Measurements from ENCODE around the gene MYO1A.

GRCh38 chr12:56995930-56996496 lies 53.9 kb downstream of the MYO1A start:
- TF ChIP-seq TAF1 (IDR thresholded peaks at IDR 0.05; ENCODE audit: low read depth, low read length), result no peak
- TF ChIP-seq SPI1 (IDR thresholded peaks at IDR 0.05; ENCODE audit: low read depth, low read length), result no peak

Measured in GM12891 (cell line).